GM12875 (cell line): ENCODE results near the gene FAAH.

Experiments
- H3K4me3 ChIP-seq: one replicate; pipeline ENCODE4 v1.5.1; 2011; ENCODE audit warnings: low read depth, low read length, control low read depth
- CTCF ChIP-seq: IDR thresholded peaks from 2 replicates; pipeline ENCODE4 v1.5.1; 2011; ENCODE audit warnings: low read depth, mild to moderate bottlenecking, control low read depth, inconsistent platforms, low read length, moderate library complexity, borderline replicate concordance; ENCODE audit not compliant: insufficient read depth

Gene FAAH

DNA sequence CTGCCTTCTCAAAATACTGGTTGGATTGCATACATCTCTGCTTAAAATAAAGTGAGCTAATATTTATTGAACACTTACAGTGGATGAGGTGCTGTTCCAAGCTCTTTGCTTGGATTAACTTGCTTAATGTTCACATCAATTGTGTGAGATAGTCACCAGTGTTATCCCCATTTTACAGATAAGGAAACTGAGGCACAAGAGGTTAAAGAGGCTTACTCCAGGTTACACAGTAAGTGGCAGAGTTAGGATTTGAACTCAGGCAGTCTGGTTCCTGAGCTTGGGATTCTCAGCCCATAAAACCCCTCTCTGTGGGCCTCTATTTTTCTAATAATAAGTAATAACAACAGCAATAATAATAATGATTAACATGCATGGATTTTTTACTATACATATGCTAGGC lies 13.6 kb upstream of the FAAH start:
- H3K4me3 ChIP-seq, result no peak overlapping the region
- TF ChIP-seq CTCF, result no peak

DNA sequence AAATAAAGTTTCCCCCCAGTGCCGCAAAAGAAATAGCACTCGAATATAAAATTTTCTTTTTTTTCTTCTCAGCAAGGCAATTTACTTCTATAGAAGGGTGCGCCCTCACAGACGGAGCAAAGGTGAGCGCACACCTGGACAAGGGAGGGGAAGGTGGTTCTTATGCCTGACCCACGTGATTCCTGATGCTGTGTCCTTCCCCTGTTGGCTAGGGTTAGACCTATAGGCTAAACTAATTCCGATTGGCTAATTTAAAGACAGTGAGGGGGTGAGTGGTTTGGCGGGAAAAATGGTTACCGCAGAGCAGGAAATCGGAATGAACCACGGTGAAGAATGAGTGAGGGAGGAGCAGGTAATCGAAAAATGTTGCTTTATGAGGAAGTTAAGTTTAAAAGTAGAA lies 607 bp upstream of the FAAH start:
- no peak for TF ChIP-seq CTCF
- H3K4me3 ChIP-seq, result no peak overlapping the region

GRCh38 chr1:46394872-46395465 lies 852 bp downstream of the FAAH start:
- no peak overlapping the region for H3K4me3 ChIP-seq
- no peak for TF ChIP-seq CTCF

DNA sequence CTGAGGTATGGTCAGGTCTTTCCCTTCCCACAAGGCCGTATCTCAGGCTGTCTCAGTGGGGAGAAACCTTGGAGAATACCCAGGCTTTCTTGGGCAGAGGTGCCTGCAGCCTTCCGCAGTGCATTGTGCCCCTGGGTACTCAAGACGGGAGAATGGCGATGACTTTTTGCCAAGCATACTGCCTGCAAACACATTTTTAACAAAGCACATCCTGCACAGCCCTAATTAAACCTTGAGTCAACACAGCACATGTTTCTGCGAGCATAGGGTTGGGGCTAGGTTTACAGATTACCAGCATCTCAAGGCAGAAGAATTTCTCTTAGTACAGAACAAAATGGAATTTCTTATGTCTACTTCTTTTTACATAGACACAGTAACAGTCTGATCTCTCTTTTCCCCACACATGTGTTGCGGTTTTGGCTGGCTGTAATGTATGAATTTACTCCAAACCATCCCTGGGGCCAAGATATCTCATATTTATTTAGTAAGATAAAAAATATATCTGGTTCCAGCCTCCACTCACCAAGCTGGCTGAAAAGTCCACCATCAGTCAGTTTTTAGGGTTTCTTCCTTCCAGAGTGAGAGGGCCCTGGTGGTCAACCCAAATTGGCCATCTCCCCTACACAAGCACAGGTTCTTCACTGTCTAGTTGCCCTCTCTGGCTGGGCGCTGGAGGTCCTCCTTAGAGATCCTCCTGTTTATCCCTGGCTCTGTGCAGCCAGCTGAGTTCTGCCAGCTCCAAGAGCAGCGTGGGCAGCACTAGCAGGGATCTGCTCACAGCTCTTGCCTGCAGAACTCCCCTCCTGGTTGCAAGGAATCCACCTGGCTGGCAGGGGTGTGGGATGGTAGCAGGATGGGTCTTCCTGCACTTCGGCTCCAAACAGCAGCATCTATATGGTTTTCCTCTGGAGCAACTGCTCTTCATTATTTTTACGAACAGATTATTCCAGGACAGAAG lies 2.6 kb downstream of the FAAH start:
- no peak for TF ChIP-seq CTCF
- H3K4me3 ChIP-seq, result no peak overlapping the region

GRCh38 chr1:46399307-46399706 lies 5.2 kb downstream of the FAAH start:
- TF ChIP-seq CTCF, result no peak
- H3K4me3 ChIP-seq, result no peak overlapping the region

GRCh38 chr1:46400421-46400820 lies 6.3 kb downstream of the FAAH start:
- H3K4me3 ChIP-seq, result no peak overlapping the region
- TF ChIP-seq CTCF, result no peak

GRCh38 chr1:46401154-46401913 lies 7.2 kb downstream of the FAAH start:
- no peak for TF ChIP-seq CTCF
- no peak overlapping the region for H3K4me3 ChIP-seq
